Dermis blood vessel endothelial cell (primary cell): Measurements from ENCODE around the gene MFSD6. TPM values are rescaled to one million over a fixed set of nuclear protein-coding genes. Genes with fewer than 3 reads are reported as not detected.
"Not testable (repeated sequence)": the region's sequence is repeated elsewhere in the genome, so short reads cannot be mapped to it uniquely, and the experiment has no call there.

Source experiments
- DNase-seq: peaks from one replicate; pipeline ENCODE4 v3.0.0; 2010
- total RNA-seq: library from RNA; depleted of rRNA; stranded (reverse); fragments of >200 nt; gene quantifications from 2 replicates; pipeline ENCODE4 v1.2.3, GENCODE V29; 2014

The MFSD6 gene
- total RNA-seq, 1 donor from 2014 or later, result 9.9 TPM

DNA sequence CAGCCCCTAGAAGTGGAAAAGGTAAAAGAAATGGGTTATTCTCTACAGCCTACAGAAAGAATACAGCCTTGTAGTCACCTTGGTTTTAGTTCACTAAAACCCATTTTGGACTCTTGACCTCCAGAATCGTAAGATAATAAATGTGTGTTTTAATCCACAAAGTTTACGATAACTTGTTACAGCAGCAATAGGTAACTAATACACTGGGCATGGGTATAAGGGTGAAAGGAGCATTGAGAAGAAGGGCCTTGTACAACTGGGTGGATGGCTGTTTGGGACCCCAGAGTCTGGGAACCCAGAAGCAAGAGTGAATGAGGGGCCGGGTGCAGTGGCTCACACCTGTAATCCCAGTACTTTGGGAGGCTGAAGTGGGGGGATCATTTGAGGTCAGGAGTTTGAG lies 2.2 kb upstream of the MFSD6 start:
- DNase-seq, result no peak

DNA sequence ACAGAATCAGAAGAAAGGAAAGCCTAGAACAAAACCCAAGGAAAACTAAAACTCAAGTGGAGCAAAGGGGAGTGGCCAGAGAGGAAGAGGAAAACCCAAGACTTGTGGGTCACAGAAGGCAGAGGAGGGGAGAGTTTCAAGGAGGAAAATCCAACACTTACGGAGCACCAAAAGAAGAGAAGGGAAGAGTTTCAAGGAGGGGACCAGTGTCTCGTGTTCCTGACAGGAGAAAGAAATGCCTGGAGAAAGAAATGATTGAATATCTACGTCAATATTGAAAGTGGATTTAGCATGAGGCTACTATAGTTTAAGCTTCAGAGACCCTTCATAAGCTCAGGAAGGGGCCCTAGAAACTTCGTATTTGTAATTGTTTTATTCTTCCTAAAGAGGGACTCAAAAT lies 1.4 kb upstream of the MFSD6 start:
- DNase-seq, result no peak

GRCh38 chr2:190407246-190407661 lies 901 bp upstream of the MFSD6 start:
- DNase-seq, result peak; percentile 15

DNA sequence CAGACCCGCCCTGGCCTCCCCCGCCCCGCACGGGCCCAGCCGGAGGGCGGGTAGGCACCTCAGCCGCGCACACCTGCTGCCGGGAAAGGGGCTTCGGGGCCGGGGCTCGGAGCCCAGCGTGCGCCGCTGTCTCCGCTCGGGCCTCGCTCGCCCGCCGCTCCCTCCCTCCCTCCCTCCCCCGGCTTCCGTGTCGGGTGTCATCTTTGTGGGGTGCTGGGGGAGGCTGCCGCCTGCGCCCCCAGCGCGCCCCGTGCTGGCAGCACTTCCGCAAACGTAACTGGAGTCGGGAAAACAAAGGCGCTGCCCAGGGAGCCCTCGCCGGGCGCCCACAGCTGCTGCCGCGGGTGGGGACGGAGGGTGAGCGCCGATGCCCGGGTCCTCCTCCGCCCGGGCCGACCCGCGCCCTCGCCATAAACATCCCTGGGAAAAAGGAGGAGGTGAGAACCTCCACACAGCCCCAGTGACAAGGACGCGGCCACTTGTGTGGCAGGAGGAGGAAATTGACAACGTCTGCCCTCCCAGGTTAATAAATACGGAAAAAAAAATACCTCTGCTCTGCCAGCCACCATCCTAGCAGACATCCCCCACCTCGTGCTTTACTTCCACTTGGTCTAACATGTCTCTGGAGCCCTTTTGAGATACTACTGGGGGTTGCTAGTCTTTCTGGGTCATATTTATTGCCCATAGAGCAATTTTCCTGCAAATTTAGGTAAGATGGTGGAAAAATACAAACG lies 550 bp downstream of the MFSD6 start:
- peak; percentile 23 for DNase-seq

GRCh38 chr2:190409616-190410015 lies 1.5 kb downstream of the MFSD6 start:
- DNase-seq, result no peak

GRCh38 chr2:190410166-190410565 lies 2.0 kb downstream of the MFSD6 start:
- DNase-seq, result no peak

GRCh38 chr2:190412966-190413365 lies 4.8 kb downstream of the MFSD6 start:
- no peak for DNase-seq

- peak; percentile 60 for DNase-seq
Measured at GRCh38 chr2:190413421-190413820, 5.3 kb downstream of the MFSD6 start.

GRCh38 chr2:190415251-190415650 lies 7.1 kb downstream of the MFSD6 start:
- DNase-seq, result no peak

DNA sequence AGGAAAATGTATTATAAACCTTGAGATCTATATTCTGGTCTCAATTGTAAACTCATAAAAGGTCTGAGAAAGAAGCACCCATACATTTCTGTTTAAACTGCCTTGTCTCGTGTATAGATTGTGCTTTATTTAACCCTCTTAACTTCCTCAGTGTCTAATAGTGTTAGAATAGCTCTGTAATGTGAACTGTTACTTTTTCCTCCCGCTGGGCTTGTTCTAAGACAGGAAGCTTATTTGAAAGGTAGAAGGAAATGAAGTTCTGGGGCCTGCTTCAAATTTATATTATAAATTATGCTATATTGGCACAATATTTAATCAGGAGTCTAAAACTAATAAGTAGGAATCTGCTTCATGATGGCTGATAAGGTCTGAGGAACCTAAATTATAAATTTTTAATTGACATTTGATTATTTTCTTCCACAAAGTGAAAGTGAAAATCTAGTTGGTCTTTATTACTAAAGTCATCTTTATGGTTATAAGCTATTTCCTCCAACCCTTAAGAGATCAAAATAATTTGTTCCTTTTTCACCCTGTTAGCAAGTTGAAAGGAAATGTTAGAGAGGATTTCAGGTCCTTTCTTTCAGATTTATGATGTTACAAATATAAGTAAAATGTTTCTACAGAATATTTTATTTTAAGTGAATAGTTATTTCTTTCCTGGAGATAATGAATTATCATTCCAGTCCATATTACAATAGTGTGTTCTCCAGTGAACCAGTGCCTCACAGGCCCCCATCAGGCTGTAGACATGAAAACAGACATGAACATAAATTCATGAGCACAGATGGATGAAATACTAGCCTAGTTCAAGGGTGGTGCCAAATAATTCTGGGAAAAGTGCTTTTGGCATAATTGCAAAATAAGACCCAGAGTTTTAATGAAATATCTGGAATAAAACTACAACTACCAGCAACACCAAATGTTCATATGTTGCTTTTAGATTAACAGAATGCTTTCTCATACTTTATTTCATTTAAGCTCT lies 7.9 kb downstream of the MFSD6 start:
- DNase-seq, result no peak

GRCh38 chr2:190417045-190417842 lies 9.1 kb downstream of the MFSD6 start:
- no peak for DNase-seq

DNA sequence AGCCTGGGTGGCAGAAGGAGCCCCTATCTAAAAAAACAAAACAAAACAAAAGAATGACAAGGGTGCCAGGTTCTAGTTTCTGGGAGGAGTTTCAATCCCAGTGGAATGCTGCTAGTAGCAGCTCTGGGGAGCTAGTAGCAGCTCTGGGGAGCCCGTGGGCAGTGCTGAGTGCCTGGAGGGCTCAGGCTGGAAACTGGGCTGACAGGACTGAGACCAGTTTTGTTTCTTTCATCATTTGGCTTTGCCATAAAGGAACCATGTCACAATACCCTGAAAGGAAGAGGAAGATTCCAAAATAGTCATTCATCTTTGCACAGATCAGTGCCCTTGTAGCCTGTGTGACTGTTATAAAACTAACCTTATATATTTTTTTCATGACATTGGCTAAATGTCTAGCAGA lies 10.6 kb downstream of the MFSD6 start:
- no peak for DNase-seq

GRCh38 chr2:190420801-190421200 lies 12.6 kb downstream of the MFSD6 start:
- DNase-seq, result no peak

DNA sequence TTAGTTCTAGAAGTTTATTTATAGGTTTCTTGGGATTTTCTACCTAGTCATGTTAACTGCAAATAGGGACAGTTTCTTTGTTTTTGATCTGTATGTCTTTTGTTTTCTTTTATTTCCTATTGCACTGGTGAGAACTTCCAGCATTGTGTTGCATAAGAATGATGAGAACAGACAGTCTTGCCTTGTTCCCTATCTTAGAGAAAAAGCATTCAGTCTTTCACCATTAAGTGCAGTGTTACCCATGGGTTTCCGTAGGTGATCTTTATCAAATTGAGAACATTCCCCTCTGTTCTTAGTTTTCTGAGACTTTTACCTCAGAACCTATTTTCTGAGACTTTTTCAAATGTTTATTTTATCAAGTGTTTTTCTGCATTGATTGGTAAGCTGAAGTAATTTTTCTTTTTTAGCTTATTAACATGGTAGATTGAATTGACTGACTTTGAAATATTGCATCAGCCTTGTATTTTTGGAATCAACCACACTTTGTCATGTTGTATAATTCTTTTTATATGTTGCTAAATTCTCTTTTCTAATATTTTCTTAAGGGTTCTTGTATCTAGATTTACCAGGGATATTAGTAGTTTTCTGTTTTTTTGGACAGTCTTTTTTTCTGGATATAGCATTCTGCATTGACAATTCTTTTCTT lies 17.2 kb downstream of the MFSD6 start:
- DNase-seq, result no peak

- DNase-seq, result no peak
Measured at GRCh38 chr2:190425883-190426658, 17.9 kb downstream of the MFSD6 start.

DNA sequence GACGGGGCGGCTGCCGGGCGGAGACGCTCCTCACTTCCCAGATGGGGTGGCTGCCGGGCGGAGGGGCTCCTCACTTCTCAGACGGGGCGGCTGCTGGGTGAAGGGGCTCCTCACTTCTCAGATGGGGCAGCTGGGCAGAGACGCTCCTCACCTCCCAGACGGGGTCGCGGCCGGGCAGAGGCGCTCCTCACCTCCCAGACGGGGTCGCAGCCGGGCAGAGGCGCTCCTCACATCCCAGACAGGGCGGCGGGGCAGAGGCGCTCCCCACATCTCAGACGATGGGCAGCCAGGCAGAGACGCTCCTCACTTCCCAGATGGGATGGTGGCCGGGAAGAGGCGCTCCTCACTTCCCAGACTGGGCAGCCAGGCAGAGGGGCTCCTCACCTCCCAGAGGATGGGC lies 22.7 kb downstream of the MFSD6 start:
- not testable (repeated sequence) for DNase-seq

GRCh38 chr2:190431907-190432306 lies 23.8 kb downstream of the MFSD6 start:
- DNase-seq, result peak; percentile 35

DNA sequence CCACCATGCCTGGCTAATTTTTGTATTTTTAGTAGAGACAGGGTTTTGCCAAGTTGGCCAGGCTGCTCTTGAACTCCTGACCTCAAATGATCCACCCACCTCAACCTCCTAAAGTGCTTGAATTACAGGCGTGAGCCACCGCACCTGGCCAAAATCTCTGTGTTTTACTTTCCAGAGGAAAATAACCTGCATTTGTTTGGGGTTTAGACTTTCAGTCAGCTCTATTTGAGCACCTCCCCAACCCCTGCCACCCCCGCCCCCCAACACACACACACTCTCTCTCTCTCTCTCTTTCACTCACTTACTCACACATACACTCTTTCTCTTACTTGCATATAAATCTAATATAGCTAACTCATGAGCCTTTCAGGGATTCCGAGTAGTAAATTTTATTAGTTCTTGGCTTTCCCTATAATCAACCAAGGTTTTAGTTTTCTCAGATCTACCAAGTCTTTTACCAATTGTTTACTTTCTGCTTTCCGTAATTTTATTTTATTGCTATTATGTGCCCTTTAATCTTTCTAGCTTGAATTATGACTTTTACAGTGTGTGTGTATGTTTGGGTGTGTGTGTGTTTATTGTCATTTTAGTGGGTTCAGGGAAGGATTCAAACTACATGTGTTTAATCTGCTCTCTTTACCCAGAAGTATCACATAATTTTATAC lies 24.5 kb downstream of the MFSD6 start:
- DNase-seq, result no peak

- DNase-seq, result no peak
Measured at GRCh38 chr2:190435031-190435670, 27.0 kb downstream of the MFSD6 start.

GRCh38 chr2:190436557-190436956 lies 28.4 kb downstream of the MFSD6 start:
- DNase-seq, result no peak
